Caco-2 (cell line): ENCODE measurements around the gene GOLGA2. TPM values are rescaled to one million over a fixed set of nuclear protein-coding genes. Genes with fewer than 3 reads are reported as not detected.
A peak's percentile ranks its signal among the peaks of the same experiment; 100 is the strongest.
"Not testable (repeated sequence)": the region's sequence is repeated elsewhere in the genome, so short reads cannot be mapped to it uniquely, and the experiment has no call there.

Source experiments
- BruUV-seq: library from RNA; stranded (reverse); fragments of 400-500 nt; replicated peaks from 2 replicates; lab custom pipeline; 2021; lab: Mats Ljungman, UMichigan
- CTCF ChIA-PET: fragments of 300-600 bp; sonication (Branson Sonifier 250); formaldehyde crosslinking; loops from one replicate; lab custom pipeline; 2022; ENCODE audit warnings: antibody characterized with exemption; lab: Charles Lee
- POLR2A ChIA-PET: fragments of 300-600 bp; sonication (Branson Sonifier 250); formaldehyde crosslinking; loops from one replicate; lab custom pipeline; 2022; ENCODE audit warnings: antibody characterized with exemption; lab: Charles Lee
- DNase-seq, 2 experiments: peaks; one replicate each; pipeline versions ENCODE4 v3.0.0 to v3.0.0-alpha.2; 2020 to 2022
- H3K27me3 ChIP-seq: replicated peaks from 2 replicates; pipeline ENCODE4 v1.6.0; 2011; ENCODE audit warnings: low read length; ENCODE audit not compliant: control insufficient read depth, insufficient read depth
- H3K36me3 ChIP-seq: 2 replicates; pipeline ENCODE4 v1.5.1; 2011; ENCODE audit warnings: low read length; ENCODE audit not compliant: control insufficient read depth, insufficient read depth
- H3K4me1 ChIP-seq: fragments of 250-450 bp; sonication (Bioruptor Pico); 2 replicates; pipeline ENCODE4 v1.5.1; 2020; ENCODE audit warnings: mild to moderate bottlenecking
- H3K4me3 ChIP-seq: 2 replicates; pipeline ENCODE4 v1.5.1; 2011; ENCODE audit warnings: low read depth, mild to moderate bottlenecking, control low read depth, low read length
- H3K9me3 ChIP-seq: fragments of 250-450 bp; sonication (Bioruptor Pico); 2 replicates; pipeline ENCODE4 v1.5.1; 2020; ENCODE audit warnings: mild to moderate bottlenecking, moderate library complexity
- H3K27ac Mint-ChIP-seq: one replicate; pipeline ENCODE4 v1.8.0; 2022; ENCODE audit warnings: mixed read lengths; ENCODE audit not compliant: unreplicated experiment
- H3K27me3 Mint-ChIP-seq: one replicate; pipeline ENCODE4 v1.8.0; 2022; ENCODE audit warnings: mixed read lengths; ENCODE audit not compliant: insufficient read depth, unreplicated experiment
- H3K36me3 Mint-ChIP-seq: one replicate; pipeline ENCODE4 v1.8.0; 2022; ENCODE audit warnings: mild to moderate bottlenecking, mixed read lengths; ENCODE audit not compliant: insufficient read depth, unreplicated experiment
- H3K4me1 Mint-ChIP-seq: one replicate; pipeline ENCODE4 v1.8.0; 2022; ENCODE audit warnings: low read depth, mixed read lengths; ENCODE audit not compliant: unreplicated experiment
- H3K4me3 Mint-ChIP-seq: one replicate; pipeline ENCODE4 v1.8.0; 2022; ENCODE audit warnings: mild to moderate bottlenecking, moderate library complexity, mixed read lengths; ENCODE audit not compliant: unreplicated experiment
- H3K9me3 Mint-ChIP-seq: one replicate; pipeline ENCODE4 v1.8.0; 2022; ENCODE audit warnings: mixed read lengths; ENCODE audit not compliant: unreplicated experiment
- intact Hi-C: fragments of 100-400 bp; cut with micrococcal nuclease; formaldehyde crosslinking; loops from one replicate; pipeline ENCODE4 v1.10.0; 2022; ENCODE audit not compliant: unreplicated experiment
- total RNA-seq: library from RNA; stranded (reverse); gene quantifications from 2 replicates; pipeline ENCODE4 v1.2.3, GENCODE V29; 2022
- TF ChIP-seq, protein P1 (sequence below), 2 experiments: fragments of 200-600 bp in 1 of 2; IDR thresholded peaks; 1 replicate in 1 of 2; 2 replicates in 1 of 2; pipeline versions ENCODE4 v1.5.1 to v1.8.0; 2011 to 2022; ENCODE audit warnings: antibody characterized with exemption in 1 of 2, control low read depth in 1 of 2, inconsistent platforms in 1 of 2, low read depth in 1 of 2, low read length in 1 of 2, mild to moderate bottlenecking in 1 of 2, moderate library complexity in 1 of 2; ENCODE audit not compliant: insufficient read depth in 1 of 2, severe bottlenecking in 1 of 2, unreplicated experiment in 1 of 2

The GOLGA2 gene
- total RNA-seq, 1 experiment from 2014 or later, result 97.7 TPM

- H3K27ac Mint-ChIP-seq, result no peak overlapping the region
- intact Hi-C loops, result no loop called here
- H3K9me3 ChIP-seq, result no peaks in the 10 kb centered on the region
- BruUV-seq, result no TSS peak
- H3K4me3 Mint-ChIP-seq, result no peak overlapping the region
- no peaks in the 10 kb centered on the region for H3K27me3 ChIP-seq
- H3K4me3 ChIP-seq, result no peak overlapping the region
- H3K27me3 Mint-ChIP-seq, result no peaks in the 10 kb centered on the region
- H3K36me3 ChIP-seq, result no peaks in the 10 kb centered on the region
- no peaks in the 10 kb centered on the region for H3K9me3 Mint-ChIP-seq
- TF ChIP-seq, protein P1, sequence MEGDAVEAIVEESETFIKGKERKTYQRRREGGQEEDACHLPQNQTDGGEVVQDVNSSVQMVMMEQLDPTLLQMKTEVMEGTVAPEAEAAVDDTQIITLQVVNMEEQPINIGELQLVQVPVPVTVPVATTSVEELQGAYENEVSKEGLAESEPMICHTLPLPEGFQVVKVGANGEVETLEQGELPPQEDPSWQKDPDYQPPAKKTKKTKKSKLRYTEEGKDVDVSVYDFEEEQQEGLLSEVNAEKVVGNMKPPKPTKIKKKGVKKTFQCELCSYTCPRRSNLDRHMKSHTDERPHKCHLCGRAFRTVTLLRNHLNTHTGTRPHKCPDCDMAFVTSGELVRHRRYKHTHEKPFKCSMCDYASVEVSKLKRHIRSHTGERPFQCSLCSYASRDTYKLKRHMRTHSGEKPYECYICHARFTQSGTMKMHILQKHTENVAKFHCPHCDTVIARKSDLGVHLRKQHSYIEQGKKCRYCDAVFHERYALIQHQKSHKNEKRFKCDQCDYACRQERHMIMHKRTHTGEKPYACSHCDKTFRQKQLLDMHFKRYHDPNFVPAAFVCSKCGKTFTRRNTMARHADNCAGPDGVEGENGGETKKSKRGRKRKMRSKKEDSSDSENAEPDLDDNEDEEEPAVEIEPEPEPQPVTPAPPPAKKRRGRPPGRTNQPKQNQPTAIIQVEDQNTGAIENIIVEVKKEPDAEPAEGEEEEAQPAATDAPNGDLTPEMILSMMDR (IDR thresholded peaks at IDR 0.05; ENCODE audit: insufficient read depth in 1 of 2, low read depth in 1 of 2, low read length in 1 of 2, severe bottlenecking in 1 of 2, unreplicated experiment in 1 of 2), result no peak
- H3K4me1 ChIP-seq, result no peaks in the 10 kb centered on the region
- peak in 1 of 2 experiments; percentile 31 for DNase-seq
- CTCF ChIA-PET, result interaction anchor here (0.7 kb wide), 1 partner anchor 13 kb away, joined by 3 read pairs; no protein-coding TSS in a partner anchor
- POLR2A ChIA-PET, result interaction anchor here (0.6 kb wide), 1 partner anchor 21 kb away, joined by 3 read pairs; no protein-coding TSS in a partner anchor
- H3K4me1 Mint-ChIP-seq, result no peaks in the 10 kb centered on the region
- H3K36me3 Mint-ChIP-seq, result no peaks in the 10 kb centered on the region
Observed at GRCh38 chr9:128231638-128232527, 43.9 kb downstream of the GOLGA2 start.

- H3K36me3 ChIP-seq, H3K4me3 Mint-ChIP-seq, H3K4me1 ChIP-seq, DNase-seq, POLR2A ChIA-PET, H3K36me3 Mint-ChIP-seq, H3K4me1 Mint-ChIP-seq, intact Hi-C loops, H3K27ac Mint-ChIP-seq, H3K9me3 ChIP-seq, H3K9me3 Mint-ChIP-seq, BruUV-seq, H3K27me3 ChIP-seq, CTCF ChIA-PET, H3K4me3 ChIP-seq, H3K27me3 Mint-ChIP-seq: not testable (repeated sequence)
Observed at GRCh38 chr9:128230897-128231296, 44.9 kb downstream of the GOLGA2 start.

- H3K4me3 ChIP-seq, result no peak overlapping the region
- CTCF ChIA-PET, result no interaction called here
Observed at GRCh38 chr9:128226412-128226801, 49.4 kb downstream of the GOLGA2 start.

More at GRCh38 chr9:128226412-128226801, 49.4 kb downstream of the GOLGA2 start:
- Mint-ChIP-seq H3K4me3 (no peak overlapping the region), H3K27me3 (no peaks in the 10 kb centered on the region), H3K9me3 (no peaks in the 10 kb centered on the region), H3K4me1 (no peaks in the 10 kb centered on the region), H3K27ac (no peak overlapping the region), H3K36me3 (peaks cover 5% of the 10 kb centered on the region)
- no TSS peak for BruUV-seq
- no peaks in the 10 kb centered on the region for H3K4me1 ChIP-seq
- POLR2A ChIA-PET, result no interaction called here
- no peaks in the 10 kb centered on the region for H3K36me3 ChIP-seq
- intact Hi-C loops, result no loop called here
- H3K9me3 ChIP-seq, result no peaks in the 10 kb centered on the region
- TF ChIP-seq, protein P1 (IDR thresholded peaks at IDR 0.05; ENCODE audit: insufficient read depth in 1 of 2, low read depth in 1 of 2, low read length in 1 of 2, severe bottlenecking in 1 of 2, unreplicated experiment in 1 of 2), result no peak
- no peak for DNase-seq
- no peaks in the 10 kb centered on the region for H3K27me3 ChIP-seq
